Liver (tissue), 3 donors: Measurements from ENCODE around the gene XDH.

Experiments
- JUND ChIP-seq, 2 donors: IDR thresholded peaks; 2 replicates each; pipeline ENCODE4 v1.6.1; 2016; ENCODE audit warnings: antibody characterized with exemption in 2 of 2
- RAD21 ChIP-seq, 2 donors: IDR thresholded peaks; 2 replicates each; pipeline ENCODE4 v1.6.1; 2016; ENCODE audit warnings: antibody characterized with exemption in 2 of 2, mild to moderate bottlenecking in 2 of 2
- SP1 ChIP-seq: IDR thresholded peaks from 2 replicates; pipeline ENCODE4 v1.6.1; 2018; ENCODE audit warnings: antibody characterized with exemption, mild to moderate bottlenecking
- TAF1 ChIP-seq: conservative IDR thresholded peaks from 2 replicates; pipeline ENCODE4 v1.6.1; 2016; ENCODE audit warnings: antibody characterized with exemption, mild to moderate bottlenecking
- YY1 ChIP-seq: IDR thresholded peaks from 2 replicates; pipeline ENCODE4 v1.6.1; 2016; ENCODE audit warnings: antibody characterized with exemption, mild to moderate bottlenecking
- ZBTB33 ChIP-seq: IDR thresholded peaks from 2 replicates; pipeline ENCODE4 v1.6.1; 2016; ENCODE audit warnings: antibody characterized with exemption
- TF ChIP-seq, protein P1 (sequence below): fragments of 150-350 bp; IDR thresholded peaks from 2 replicates; pipeline ENCODE4 v1.5.1; 2017; ENCODE audit warnings: improper control_type of control experiment, low read depth, low read length; ENCODE audit not compliant: missing input control
- donor health status: healthy.
- donor health status: healthy.

DNA sequence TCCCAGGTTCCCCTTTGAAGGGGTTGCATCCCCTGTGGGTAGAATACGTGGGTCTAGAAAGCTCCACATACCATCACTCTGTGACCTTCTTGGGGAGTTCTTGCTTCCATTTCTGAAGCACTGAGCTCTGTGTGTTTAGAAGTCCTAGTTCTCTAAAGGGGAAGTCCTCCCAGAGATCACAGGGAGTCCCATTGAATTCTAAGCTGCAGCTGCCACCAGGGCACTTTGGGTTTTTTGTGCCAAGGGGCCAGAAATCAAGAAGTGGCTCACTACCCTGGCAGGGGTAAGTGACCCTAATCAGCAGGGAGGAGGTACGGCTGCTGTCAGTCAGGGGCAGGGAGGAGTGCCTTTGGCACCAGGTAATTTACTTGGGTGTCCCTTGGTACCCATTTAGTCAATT is 109.7 kb downstream of the XDH start:
- TF ChIP-seq YY1, result no peak
- TF ChIP-seq RAD21 (IDR thresholded peaks at IDR 0.05), result no peak
- TF ChIP-seq JUND (IDR thresholded peaks at IDR 0.05), result no peak
- TF ChIP-seq, protein P1, sequence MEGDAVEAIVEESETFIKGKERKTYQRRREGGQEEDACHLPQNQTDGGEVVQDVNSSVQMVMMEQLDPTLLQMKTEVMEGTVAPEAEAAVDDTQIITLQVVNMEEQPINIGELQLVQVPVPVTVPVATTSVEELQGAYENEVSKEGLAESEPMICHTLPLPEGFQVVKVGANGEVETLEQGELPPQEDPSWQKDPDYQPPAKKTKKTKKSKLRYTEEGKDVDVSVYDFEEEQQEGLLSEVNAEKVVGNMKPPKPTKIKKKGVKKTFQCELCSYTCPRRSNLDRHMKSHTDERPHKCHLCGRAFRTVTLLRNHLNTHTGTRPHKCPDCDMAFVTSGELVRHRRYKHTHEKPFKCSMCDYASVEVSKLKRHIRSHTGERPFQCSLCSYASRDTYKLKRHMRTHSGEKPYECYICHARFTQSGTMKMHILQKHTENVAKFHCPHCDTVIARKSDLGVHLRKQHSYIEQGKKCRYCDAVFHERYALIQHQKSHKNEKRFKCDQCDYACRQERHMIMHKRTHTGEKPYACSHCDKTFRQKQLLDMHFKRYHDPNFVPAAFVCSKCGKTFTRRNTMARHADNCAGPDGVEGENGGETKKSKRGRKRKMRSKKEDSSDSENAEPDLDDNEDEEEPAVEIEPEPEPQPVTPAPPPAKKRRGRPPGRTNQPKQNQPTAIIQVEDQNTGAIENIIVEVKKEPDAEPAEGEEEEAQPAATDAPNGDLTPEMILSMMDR, result no peak
- TF ChIP-seq SP1, result no peak
- no peak for TF ChIP-seq ZBTB33
- no peak for TF ChIP-seq TAF1
